SK-N-SH treated with all-trans-retinoic acid at 6 μM for 48 hours (cell line): ENCODE data around the gene TOP1.

ENCODE experiments used
- ZFP3 ChIP-seq: fragments of 250-450 bp; sonication (Bioruptor Pico); IDR thresholded peaks from 2 replicates; pipeline ENCODE4 v1.5.0; 2020; ENCODE audit warnings: mild to moderate bottlenecking, moderate library complexity
- TF ChIP-seq, protein P1 (sequence below): fragments of 250-450 bp; sonication (Bioruptor Pico); IDR thresholded peaks from 2 replicates; pipeline ENCODE4 v1.5.1; 2020; ENCODE audit warnings: low read depth, mild to moderate bottlenecking, moderate library complexity

DNA sequence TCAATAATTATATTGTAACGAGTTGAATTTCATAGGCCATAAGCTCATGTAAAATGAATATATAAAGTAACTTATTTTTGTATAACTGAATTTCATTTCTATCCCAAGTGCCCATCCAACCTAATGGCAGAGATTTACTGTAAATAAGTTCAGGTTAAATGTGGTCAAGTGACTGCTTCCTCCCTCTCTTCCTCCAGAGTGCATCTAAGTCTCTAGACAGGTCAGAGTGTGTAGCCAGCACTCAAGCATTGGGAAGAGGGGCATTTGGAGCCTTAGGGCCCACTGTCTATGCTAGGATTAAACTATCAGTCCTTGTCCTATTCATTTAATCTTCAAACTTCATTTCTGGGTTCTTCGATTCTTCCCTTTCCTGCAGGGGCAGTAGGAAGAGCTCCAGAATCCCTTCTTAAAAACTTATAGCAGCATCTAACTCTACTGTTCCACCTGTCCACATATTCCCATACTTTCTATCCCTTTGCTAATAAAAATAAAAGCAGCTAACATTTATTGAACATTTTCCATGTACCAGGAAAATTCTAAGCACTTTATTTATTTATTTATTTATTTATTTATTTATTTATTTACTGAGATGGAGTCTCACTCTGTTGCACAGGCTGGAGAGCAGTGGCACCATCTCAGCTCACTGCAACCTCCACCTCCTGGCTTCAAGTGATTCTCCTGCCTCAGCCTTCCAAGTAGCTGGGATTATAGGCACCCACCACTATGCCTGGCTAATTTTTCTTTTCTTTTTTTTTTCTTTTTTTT, 36.1 kb upstream of the TOP1 start:
- TF ChIP-seq ZFP3 (CRISPR knock-in tag), result no peak
- TF ChIP-seq, protein P1, sequence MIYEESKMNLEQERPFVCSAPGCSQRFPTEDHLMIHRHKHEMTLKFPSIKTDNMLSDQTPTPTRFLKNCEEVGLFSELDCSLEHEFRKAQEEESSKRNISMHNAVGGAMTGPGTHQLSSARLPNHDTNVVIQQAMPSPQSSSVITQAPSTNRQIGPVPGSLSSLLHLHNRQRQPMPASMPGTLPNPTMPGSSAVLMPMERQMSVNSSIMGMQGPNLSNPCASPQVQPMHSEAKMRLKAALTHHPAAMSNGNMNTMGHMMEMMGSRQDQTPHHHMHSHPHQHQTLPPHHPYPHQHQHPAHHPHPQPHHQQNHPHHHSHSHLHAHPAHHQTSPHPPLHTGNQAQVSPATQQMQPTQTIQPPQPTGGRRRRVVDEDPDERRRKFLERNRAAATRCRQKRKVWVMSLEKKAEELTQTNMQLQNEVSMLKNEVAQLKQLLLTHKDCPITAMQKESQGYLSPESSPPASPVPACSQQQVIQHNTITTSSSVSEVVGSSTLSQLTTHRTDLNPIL, result no peak
